Measurements from ENCODE around the gene PRUNE2.

DNA sequence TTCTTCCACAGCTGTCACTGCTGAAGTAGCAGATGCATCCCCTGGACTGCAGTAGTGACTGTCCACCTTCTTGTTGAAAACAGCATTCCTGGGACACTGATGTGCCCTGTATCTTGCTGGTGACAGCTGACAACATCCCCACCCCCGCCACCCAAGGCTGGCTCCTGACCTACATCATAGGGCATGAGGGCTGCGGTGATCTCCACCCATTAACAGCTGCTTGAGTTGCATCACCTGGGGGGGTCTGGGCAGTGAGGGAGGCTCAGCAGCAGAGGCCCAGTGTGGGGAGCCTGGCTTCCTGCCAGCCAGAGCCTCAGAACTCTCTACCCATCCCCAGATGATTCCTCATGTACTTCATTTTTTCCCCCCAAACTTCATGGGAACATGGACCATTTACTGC is 4.1 kb downstream of the PRUNE2 start:
- TF ChIP-seq YY1 (IDR thresholded peaks at IDR 0.05; ENCODE audit: insufficient read depth, insufficient read length): no peak
- no peak for TF ChIP-seq ZNF274 (IDR thresholded peaks at IDR 0.05; ENCODE audit: low read depth, low read length)

Data from NT2/D1 (cell line).